Calu3 (cell line): ENCODE data around the gene TCAP. TPM values are rescaled to one million over a fixed set of nuclear protein-coding genes. Genes with fewer than 3 reads are reported as not detected.

Experiments used
- BruUV-seq: library from RNA; stranded (reverse); fragments of 400-500 nt; replicated peaks from 2 replicates; lab custom pipeline; 2021; lab: Mats Ljungman, UMichigan
- CTCF ChIA-PET: fragments of 300-600 bp; sonication (Branson Sonifier 250); formaldehyde crosslinking; loops from one replicate; lab custom pipeline; 2022; ENCODE audit warnings: antibody characterized with exemption; lab: Charles Lee
- DNase-seq: peaks from one replicate; pipeline ENCODE4 v3.0.0; 2022
- H3K27ac Mint-ChIP-seq: one replicate; pipeline ENCODE4 v1.8.0; 2022; ENCODE audit warnings: mixed read lengths; ENCODE audit not compliant: unreplicated experiment
- H3K27me3 Mint-ChIP-seq: one replicate; pipeline ENCODE4 v1.8.0; 2022; ENCODE audit warnings: mixed read lengths; ENCODE audit not compliant: unreplicated experiment
- H3K36me3 Mint-ChIP-seq: one replicate; pipeline ENCODE4 v1.8.0; 2022; ENCODE audit warnings: mild to moderate bottlenecking, moderate library complexity, mixed read lengths; ENCODE audit not compliant: insufficient read depth, unreplicated experiment
- H3K4me1 Mint-ChIP-seq: one replicate; pipeline ENCODE4 v1.8.0; 2022; ENCODE audit warnings: mild to moderate bottlenecking, low read depth, mixed read lengths; ENCODE audit not compliant: unreplicated experiment
- H3K4me3 Mint-ChIP-seq: one replicate; pipeline ENCODE4 v1.8.0; 2022; ENCODE audit warnings: mild to moderate bottlenecking, low read depth, moderate library complexity, mixed read lengths; ENCODE audit not compliant: unreplicated experiment
- H3K9me3 Mint-ChIP-seq: one replicate; pipeline ENCODE4 v1.8.0; 2022; ENCODE audit warnings: low read depth, mixed read lengths; ENCODE audit not compliant: unreplicated experiment
- CTCF ChIP-seq: fragments of 200-600 bp; IDR thresholded peaks from one replicate; pipeline ENCODE4 v1.8.0; 2022; ENCODE audit warnings: antibody characterized with exemption; ENCODE audit not compliant: unreplicated experiment
- intact Hi-C: fragments of 100-400 bp; cut with micrococcal nuclease; formaldehyde crosslinking; loops from one replicate; pipeline ENCODE4 v1.10.0; 2022; ENCODE audit not compliant: unreplicated experiment
- total RNA-seq: library from RNA; stranded (reverse); gene quantifications from 2 replicates; pipeline ENCODE4 v1.2.3, GENCODE V29; 2022

Gene TCAP
- total RNA-seq, 1 experiment from 2014 or later = 51.5 TPM

- peak; percentile 97 for DNase-seq
- intact Hi-C loops = loop anchor here (1.0 to 10.0 kb wide), 10 partner anchors 18 to 594 kb away; partner anchors contain the start of genes CDK12, LRRC3C, MIEN1 and ORMDL3
- BruUV-seq = no TSS peak
- no peaks in the 10 kb centered on the region for H3K9me3 Mint-ChIP-seq
- H3K4me1 Mint-ChIP-seq = peaks cover 27% of the 10 kb centered on the region
- peak overlapping the region; percentile 64 for H3K4me3 Mint-ChIP-seq
- H3K36me3 Mint-ChIP-seq = peaks cover 38% of the 10 kb centered on the region
- no peak for TF ChIP-seq CTCF
- H3K27me3 Mint-ChIP-seq = no peaks in the 10 kb centered on the region
- peak overlapping the region; percentile 63 for H3K27ac Mint-ChIP-seq
- CTCF ChIA-PET = interaction anchor here (0.5 to 161.2 kb wide), 52 partner anchors 26 to 959 kb away, joined by 3 to 42089 read pairs (median 6); partner anchors contain the start of genes ERBB2, GRB7, GSDMA and GSDMB
These were observed 23.3 kb downstream of the TCAP start for GRCh38 chr17:39688475-39688835.

GRCh38 chr17:39688945-39689344, 23.8 kb downstream of the TCAP start:
- no peak for TF ChIP-seq CTCF
- BruUV-seq = no TSS peak
- H3K9me3 Mint-ChIP-seq = no peaks in the 10 kb centered on the region
- peaks cover 38% of the 10 kb centered on the region for H3K36me3 Mint-ChIP-seq
- H3K27ac Mint-ChIP-seq = peak overlapping the region; percentile 63
- peaks cover 27% of the 10 kb centered on the region for H3K4me1 Mint-ChIP-seq
- intact Hi-C loops = loop anchor here (1.0 to 10.0 kb wide), 10 partner anchors 18 to 593 kb away; partner anchors contain the start of genes CDK12, LRRC3C, MIEN1 and ORMDL3
- DNase-seq = peak; percentile 88
- H3K27me3 Mint-ChIP-seq = no peaks in the 10 kb centered on the region
- CTCF ChIA-PET = interaction anchor here (0.5 to 161.2 kb wide), 28 partner anchors 26 to 798 kb away, joined by 3 to 42089 read pairs (median 12); partner anchors contain the start of genes ERBB2, GRB7, GSDMA and GSDMB
- H3K4me3 Mint-ChIP-seq = peak overlapping the region; percentile 64

- no peak for TF ChIP-seq CTCF
- BruUV-seq = no TSS peak
- Mint-ChIP-seq H3K9me3 (no peaks in the 10 kb centered on the region), H3K27me3 (no peaks in the 10 kb centered on the region), H3K36me3 (peaks cover 10% of the 10 kb centered on the region), H3K27ac (no peak overlapping the region), H3K4me1 (peaks cover 33% of the 10 kb centered on the region), H3K4me3 (no peak overlapping the region)
- DNase-seq = peak; percentile 71
- intact Hi-C loops = no loop called here
- CTCF ChIA-PET = interaction anchor here (0.7 to 161.2 kb wide), 23 partner anchors 20 to 520 kb away, joined by 3 to 42089 read pairs (median 7); partner anchors contain the start of genes ERBB2, GRB7, GSDMA and GSDMB
These were observed 29.4 kb downstream of the TCAP start for GRCh38 chr17:39694593-39694992.

- no TSS peak for BruUV-seq
- intact Hi-C loops = no loop called here
- CTCF ChIA-PET = interaction anchor here (0.6 to 161.2 kb wide), 28 partner anchors 20 to 520 kb away, joined by 3 to 42089 read pairs (median 6); partner anchors contain the start of genes ERBB2, GRB7, GSDMA and GSDMB
- H3K4me1 Mint-ChIP-seq = peaks cover 35% of the 10 kb centered on the region
- peak; percentile 85 for DNase-seq
- no peak for TF ChIP-seq CTCF
- H3K27me3 Mint-ChIP-seq = no peaks in the 10 kb centered on the region
- H3K4me3 Mint-ChIP-seq = no peak overlapping the region
- H3K27ac Mint-ChIP-seq = no peak overlapping the region
- H3K36me3 Mint-ChIP-seq = peaks cover 15% of the 10 kb centered on the region
- no peaks in the 10 kb centered on the region for H3K9me3 Mint-ChIP-seq
These were observed 29.9 kb downstream of the TCAP start for GRCh38 chr17:39695089-39695474.
